Hematopoietic multipotent progenitor cell treated with erythropoietin and hydrocortisone succinate and interleukin-3 and kit ligand, for 15 days (in vitro differentiated cells): Measurements from ENCODE around the gene COG1.
A peak's percentile ranks its signal among the peaks of the same experiment; 100 is the strongest.

Source experiments
- DNase-seq: peaks from one replicate; pipeline ENCODE4 v3.0.0-alpha.2; 2015; ENCODE audit warnings: low spot score

COG1 gene

GRCh38 chr17:73172252-73172651 is 20.6 kb upstream of the COG1 start:
- no peak for DNase-seq

GRCh38 chr17:73174126-73174525 is 18.7 kb upstream of the COG1 start:
- no peak for DNase-seq

GRCh38 chr17:73175962-73176565 is 16.8 kb upstream of the COG1 start:
- DNase-seq, result no peak

GRCh38 chr17:73179387-73179786 is 13.5 kb upstream of the COG1 start:
- no peak for DNase-seq

GRCh38 chr17:73179878-73180277 is 13.0 kb upstream of the COG1 start:
- no peak for DNase-seq

GRCh38 chr17:73182616-73183310 is 10.1 kb upstream of the COG1 start:
- DNase-seq, result no peak

- DNase-seq, result no peak
These were observed 8.5 kb upstream of the COG1 start for GRCh38 chr17:73184136-73184993.

GRCh38 chr17:73186283-73187050 is 6.4 kb upstream of the COG1 start:
- no peak for DNase-seq

GRCh38 chr17:73187203-73187769 is 5.6 kb upstream of the COG1 start:
- no peak for DNase-seq

GRCh38 chr17:73188011-73188410 is 4.8 kb upstream of the COG1 start:
- no peak for DNase-seq

- no peak for DNase-seq
These were observed 3.3 kb upstream of the COG1 start for GRCh38 chr17:73189417-73190099.

- DNase-seq, result peak; percentile 85
These were observed 1.2 kb upstream of the COG1 start for GRCh38 chr17:73191443-73192205.

GRCh38 chr17:73192206-73192893 is 505 bp upstream of the COG1 start:
- peak; percentile 69 for DNase-seq

- no peak for DNase-seq
These were observed 1.8 kb downstream of the COG1 start for GRCh38 chr17:73194514-73195222.

GRCh38 chr17:73196500-73196899 is 3.6 kb downstream of the COG1 start:
- no peak for DNase-seq

- DNase-seq, result no peak
These were observed 4.3 kb downstream of the COG1 start for GRCh38 chr17:73197161-73197560.

GRCh38 chr17:73198201-73198929 is 5.5 kb downstream of the COG1 start:
- no peak for DNase-seq

- DNase-seq, result no peak
These were observed 6.0 kb downstream of the COG1 start for GRCh38 chr17:73198930-73199260.
